ENCODE results near the gene FHL5.

DNA sequence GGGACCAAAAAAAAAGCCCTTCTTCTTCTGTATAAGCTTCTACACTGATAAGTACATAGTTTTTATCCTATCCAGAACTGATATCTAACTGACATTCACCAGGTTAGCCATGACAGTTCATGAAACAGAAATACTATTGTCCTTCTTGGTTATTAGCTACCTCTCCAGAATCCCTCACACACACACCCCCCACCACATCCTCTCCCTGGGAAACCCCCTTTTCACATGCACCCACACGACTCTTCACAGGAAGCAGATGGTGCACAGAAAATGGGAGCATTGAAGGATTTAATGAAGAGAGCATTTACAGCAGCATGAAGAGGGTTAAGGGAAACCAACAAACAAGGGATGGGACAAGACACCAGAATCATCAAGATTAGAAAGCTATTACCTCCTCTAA lies 88.9 kb downstream of the FHL5 start:
- TF ChIP-seq, protein P1, sequence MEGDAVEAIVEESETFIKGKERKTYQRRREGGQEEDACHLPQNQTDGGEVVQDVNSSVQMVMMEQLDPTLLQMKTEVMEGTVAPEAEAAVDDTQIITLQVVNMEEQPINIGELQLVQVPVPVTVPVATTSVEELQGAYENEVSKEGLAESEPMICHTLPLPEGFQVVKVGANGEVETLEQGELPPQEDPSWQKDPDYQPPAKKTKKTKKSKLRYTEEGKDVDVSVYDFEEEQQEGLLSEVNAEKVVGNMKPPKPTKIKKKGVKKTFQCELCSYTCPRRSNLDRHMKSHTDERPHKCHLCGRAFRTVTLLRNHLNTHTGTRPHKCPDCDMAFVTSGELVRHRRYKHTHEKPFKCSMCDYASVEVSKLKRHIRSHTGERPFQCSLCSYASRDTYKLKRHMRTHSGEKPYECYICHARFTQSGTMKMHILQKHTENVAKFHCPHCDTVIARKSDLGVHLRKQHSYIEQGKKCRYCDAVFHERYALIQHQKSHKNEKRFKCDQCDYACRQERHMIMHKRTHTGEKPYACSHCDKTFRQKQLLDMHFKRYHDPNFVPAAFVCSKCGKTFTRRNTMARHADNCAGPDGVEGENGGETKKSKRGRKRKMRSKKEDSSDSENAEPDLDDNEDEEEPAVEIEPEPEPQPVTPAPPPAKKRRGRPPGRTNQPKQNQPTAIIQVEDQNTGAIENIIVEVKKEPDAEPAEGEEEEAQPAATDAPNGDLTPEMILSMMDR (IDR thresholded peaks at IDR 0.05; ENCODE audit: poor library complexity): no peak
- no peak for TF ChIP-seq EZH2 (IDR thresholded peaks at IDR 0.05; ENCODE audit: borderline replicate concordance)
